Neural progenitor cell (in vitro differentiated cells): ENCODE results near the gene PPP1R3A. TPM values are rescaled to one million over a fixed set of nuclear protein-coding genes. Genes with fewer than 3 reads are reported as not detected.

Source experiments
- DNase-seq: peaks from one replicate; pipeline ENCODE4 v3.0.0-alpha.2; 2016; ENCODE audit warnings: low spot score
- H2AFZ ChIP-seq: fragments of 200-600 bp; sonication (generic); replicated peaks from 2 replicates; pipeline ENCODE4 v1.6.1; 2016; ENCODE audit warnings: antibody characterized with exemption
- H3F3A ChIP-seq: fragments of 200-600 bp; sonication (generic); 2 replicates; pipeline ENCODE4 v1.6.1; 2016; ENCODE audit warnings: antibody characterized with exemption, low read depth
- H3K27ac ChIP-seq: fragments of 200-600 bp; sonication (generic); 2 replicates; pipeline ENCODE4 v1.5.1; 2016; ENCODE audit warnings: mild to moderate bottlenecking
- H3K27me3 ChIP-seq: fragments of 200-600 bp; sonication (generic); 2 replicates; pipeline ENCODE4 v1.6.1; 2016; ENCODE audit warnings: mild to moderate bottlenecking, moderate library complexity
- H3K36me3 ChIP-seq: fragments of 200-600 bp; sonication (generic); 2 replicates; pipeline ENCODE4 v1.5.1; 2016
- H3K4me1 ChIP-seq: fragments of 200-600 bp; sonication (generic); 2 replicates; pipeline ENCODE4 v1.6.1; 2016; ENCODE audit warnings: mixed run types
- H3K4me2 ChIP-seq: fragments of 200-600 bp; sonication (generic); 2 replicates; pipeline ENCODE4 v1.6.1; 2016
- H3K4me3 ChIP-seq: fragments of 200-600 bp; sonication (generic); 2 replicates; pipeline ENCODE4 v1.5.1; 2016
- H3K79me2 ChIP-seq: fragments of 200-600 bp; sonication (generic); 2 replicates; pipeline ENCODE4 v1.6.1; 2016; ENCODE audit warnings: low read depth
- H3K9ac ChIP-seq: fragments of 200-600 bp; sonication (generic); 2 replicates; pipeline ENCODE4 v1.6.1; 2016
- H3K9me3 ChIP-seq: fragments of 200-600 bp; sonication (generic); 2 replicates; pipeline ENCODE4 v1.5.1; 2016; ENCODE audit warnings: low read depth
- H4K20me1 ChIP-seq: fragments of 200-600 bp; sonication (generic); 2 replicates; pipeline ENCODE4 v1.6.1; 2016; ENCODE audit warnings: low read depth
- H3K27ac Mint-ChIP-seq: 3 replicates; pipeline ENCODE4 v1.8.0; 2021; ENCODE audit warnings: mixed read lengths
- H3K27me3 Mint-ChIP-seq: 2 replicates; pipeline ENCODE4 v1.8.0; 2022; ENCODE audit warnings: low read depth, mild to moderate bottlenecking, inconsistent platforms, moderate library complexity, mixed read lengths; ENCODE audit not compliant: insufficient read depth
- H3K36me3 Mint-ChIP-seq: 3 replicates; pipeline ENCODE4 v1.8.0; 2021; ENCODE audit warnings: mixed read lengths
- H3K4me1 Mint-ChIP-seq: 3 replicates; pipeline ENCODE4 v1.8.0; 2021; ENCODE audit warnings: mixed read lengths
- H3K4me3 Mint-ChIP-seq: 3 replicates; pipeline ENCODE4 v1.8.0; 2021; ENCODE audit warnings: mild to moderate bottlenecking, moderate library complexity, mixed read lengths
- H3K9me3 Mint-ChIP-seq: 3 replicates; pipeline ENCODE4 v1.8.0; 2020; ENCODE audit warnings: mixed read lengths
- CTCF ChIP-seq: fragments of 200-600 bp; sonication (generic); IDR thresholded peaks from 2 replicates; pipeline ENCODE4 v1.5.1; 2017; ENCODE audit warnings: antibody characterized with exemption, mild to moderate bottlenecking
- EZH2 ChIP-seq: fragments of 200-600 bp; sonication (generic); IDR thresholded peaks from 2 replicates; pipeline ENCODE4 v1.6.1; 2017; ENCODE audit warnings: antibody characterized with exemption, mild to moderate bottlenecking, moderate library complexity
- EZH2phosphoT487 ChIP-seq: fragments of 200-600 bp; sonication (generic); IDR thresholded peaks from 2 replicates; pipeline ENCODE4 v1.6.1; 2017; ENCODE audit warnings: antibody characterized with exemption
- total RNA-seq: library from RNA; depleted of rRNA; stranded (reverse); fragments of >200 nt; gene quantifications from 2 replicates; pipeline ENCODE4 v1.2.3, GENCODE V29; 2015; ENCODE audit warnings: low replicate concordance

Gene PPP1R3A
- total RNA-seq, 1 donor from 2014 or later, result not detected

GRCh38 chr7:113955157-113955556 lies 36.3 kb upstream of the PPP1R3A start:
- peaks cover 5% of the 10 kb centered on the region for H3K9me3 Mint-ChIP-seq

GRCh38 chr7:113953553-113953952 lies 34.7 kb upstream of the PPP1R3A start:
- H3K9me3 ChIP-seq, result peaks cover 15% of the 10 kb centered on the region
- Mint-ChIP-seq H3K4me1 (no peaks in the 10 kb centered on the region), H3K27me3 (peaks cover 2% of the 10 kb centered on the region), H3K4me3 (no peak overlapping the region), H3K27ac (no peak overlapping the region), H3K9me3 (peaks cover 5% of the 10 kb centered on the region), H3K36me3 (no peaks in the 10 kb centered on the region)
- no peaks in the 10 kb centered on the region for H3K4me1 ChIP-seq
- no peaks in the 10 kb centered on the region for H4K20me1 ChIP-seq
- TF ChIP-seq CTCF, result no peak
- no peak for TF ChIP-seq EZH2
- no peak overlapping the region for H3K9ac ChIP-seq
- H3F3A ChIP-seq, result no peaks in the 10 kb centered on the region
- no peak for DNase-seq
- no peaks in the 10 kb centered on the region for H3K36me3 ChIP-seq
- no peak overlapping the region for H3K4me2 ChIP-seq
- no peak overlapping the region for H3K27ac ChIP-seq
- H2AFZ ChIP-seq, result no peak overlapping the region
- no peak overlapping the region for H3K4me3 ChIP-seq
- H3K79me2 ChIP-seq, result no peaks in the 10 kb centered on the region
- H3K27me3 ChIP-seq, result no peaks in the 10 kb centered on the region

More at GRCh38 chr7:113955157-113955556, 36.3 kb upstream of the PPP1R3A start:
- Mint-ChIP-seq H3K4me3 (no peak overlapping the region), H3K27ac (no peak overlapping the region), H3K27me3 (peaks cover 2% of the 10 kb centered on the region), H3K36me3 (no peaks in the 10 kb centered on the region), H3K4me1 (no peaks in the 10 kb centered on the region)
- H3K4me1 ChIP-seq, result no peaks in the 10 kb centered on the region
- TF ChIP-seq EZH2phosphoT487 (no peak), EZH2 (no peak), CTCF (no peak)
- H3K36me3 ChIP-seq, result no peaks in the 10 kb centered on the region
- no peak overlapping the region for H2AFZ ChIP-seq
- H3K9me3 ChIP-seq, result peaks cover 15% of the 10 kb centered on the region
- DNase-seq, result no peak
- no peak overlapping the region for H3K4me2 ChIP-seq
- H3K4me3 ChIP-seq, result no peak overlapping the region
- H4K20me1 ChIP-seq, result no peaks in the 10 kb centered on the region
- H3K9ac ChIP-seq, result no peak overlapping the region
- H3F3A ChIP-seq, result no peaks in the 10 kb centered on the region
- no peaks in the 10 kb centered on the region for H3K79me2 ChIP-seq
- H3K27ac ChIP-seq, result no peak overlapping the region
- no peaks in the 10 kb centered on the region for H3K27me3 ChIP-seq

- Histone ChIP-seq H3K9me3 (no peaks in the 10 kb centered on the region), H3K4me3 (no peak overlapping the region), H3K36me3 (no peaks in the 10 kb centered on the region), H3K4me2 (no peak overlapping the region), H3K9ac (no peak overlapping the region), H4K20me1 (no peaks in the 10 kb centered on the region), H3K27me3 (no peaks in the 10 kb centered on the region), H3K27ac (no peak overlapping the region), H2AFZ (no peak overlapping the region), H3K79me2 (no peaks in the 10 kb centered on the region), H3K4me1 (no peaks in the 10 kb centered on the region), H3F3A (no peaks in the 10 kb centered on the region)
- H3K27me3 Mint-ChIP-seq, result no peaks in the 10 kb centered on the region
- TF ChIP-seq EZH2, result no peak
- no peak for TF ChIP-seq EZH2phosphoT487
- no peak for TF ChIP-seq CTCF
- no peak overlapping the region for H3K4me3 Mint-ChIP-seq
- H3K4me1 Mint-ChIP-seq, result no peaks in the 10 kb centered on the region
- H3K36me3 Mint-ChIP-seq, result no peaks in the 10 kb centered on the region
- no peak overlapping the region for H3K27ac Mint-ChIP-seq
- H3K9me3 Mint-ChIP-seq, result no peaks in the 10 kb centered on the region
- no peak for DNase-seq
These were observed 26.5 kb upstream of the PPP1R3A start for GRCh38 chr7:113945018-113945938.
